GM18951 (cell line): ENCODE data around the gene DYNLL1.

Experiments used
- POLR2A ChIP-seq: IDR thresholded peaks from 4 replicates; pipeline ENCODE4 v1.6.1; 2011; ENCODE audit warnings: mild to moderate bottlenecking; ENCODE audit not compliant: insufficient read length, insufficient read depth; ENCODE audit errors: extremely low read depth
- in situ Hi-C: fragments of 300-500 bp; cut with MboI; formaldehyde crosslinking; loops from one replicate; pipeline ENCODE4 v1.12.0; 2022; ENCODE audit warnings: low sequenced_read_pairs, mixed read lengths, inconsistent platforms; ENCODE audit not compliant: unreplicated experiment

The DYNLL1 gene

GRCh38 chr12:120538281-120539156 lies 42.6 kb downstream of the DYNLL1 start:
- in situ Hi-C loops = no loop called here
- no peak for TF ChIP-seq POLR2A

- no peak for TF ChIP-seq POLR2A
- in situ Hi-C loops = no loop called here
Observed at GRCh38 chr12:120539303-120539702, 43.4 kb downstream of the DYNLL1 start.

GRCh38 chr12:120540445-120540844 lies 44.5 kb downstream of the DYNLL1 start:
- in situ Hi-C loops = no loop called here
- TF ChIP-seq POLR2A = no peak

- TF ChIP-seq POLR2A = no peak
- in situ Hi-C loops = no loop called here
Observed at GRCh38 chr12:120542166-120542565, 46.3 kb downstream of the DYNLL1 start.

- in situ Hi-C loops = no loop called here
- TF ChIP-seq POLR2A = no peak
Observed at GRCh38 chr12:120544691-120545090, 48.8 kb downstream of the DYNLL1 start.

- in situ Hi-C loops = no loop called here
- no peak for TF ChIP-seq POLR2A
Observed at GRCh38 chr12:120546050-120546386, 50.1 kb downstream of the DYNLL1 start.
